ENCODE measurements around the gene DHRS13. TPM values are rescaled to one million over a fixed set of nuclear protein-coding genes. Genes with fewer than 3 reads are reported as not detected.
"Not testable (repeated sequence)": the region's sequence is repeated elsewhere in the genome, so short reads cannot be mapped to it uniquely, and the experiment has no call there.

The DHRS13 gene
- total RNA-seq, 1 experiment from 2014 or later = 12.3 TPM

DNA sequence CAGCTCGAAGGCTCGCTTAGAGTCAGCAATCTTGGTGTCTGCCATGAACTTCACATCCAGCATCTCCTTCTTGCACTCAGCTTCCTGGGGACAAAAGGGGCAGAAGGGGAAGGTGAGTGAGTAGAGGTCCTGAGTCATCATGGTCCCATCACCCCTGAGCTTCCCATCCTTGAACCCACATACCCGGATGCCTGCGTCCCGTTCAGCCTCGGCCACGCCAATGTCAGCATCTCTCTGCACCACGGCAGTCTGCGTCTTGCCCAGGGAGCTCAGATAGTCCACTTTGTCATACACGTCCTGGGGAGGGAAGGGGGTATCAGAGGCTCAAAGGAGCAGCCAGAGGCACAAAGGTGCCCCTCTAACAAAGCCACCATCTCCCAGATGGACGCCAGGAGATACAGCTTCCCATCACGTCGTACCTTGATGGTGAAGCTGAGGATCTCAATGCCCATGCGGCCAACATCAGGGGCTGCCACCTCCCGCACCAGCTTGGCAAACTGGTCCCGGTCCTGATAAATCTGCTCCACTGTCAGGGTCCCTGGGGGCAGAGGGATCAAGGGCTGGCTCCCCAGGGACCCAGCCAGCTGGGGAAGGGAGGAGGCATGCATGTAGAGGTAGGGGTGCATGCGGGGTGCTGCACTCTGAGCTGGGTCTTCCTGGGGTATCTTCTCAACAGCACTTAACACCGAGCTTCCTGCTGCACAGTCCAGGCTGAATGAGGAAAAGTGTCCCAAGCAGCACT lies 20.6 kb downstream of the DHRS13 start:
- no peak for DNase-seq (ENCODE audit: low spot score)

DNA sequence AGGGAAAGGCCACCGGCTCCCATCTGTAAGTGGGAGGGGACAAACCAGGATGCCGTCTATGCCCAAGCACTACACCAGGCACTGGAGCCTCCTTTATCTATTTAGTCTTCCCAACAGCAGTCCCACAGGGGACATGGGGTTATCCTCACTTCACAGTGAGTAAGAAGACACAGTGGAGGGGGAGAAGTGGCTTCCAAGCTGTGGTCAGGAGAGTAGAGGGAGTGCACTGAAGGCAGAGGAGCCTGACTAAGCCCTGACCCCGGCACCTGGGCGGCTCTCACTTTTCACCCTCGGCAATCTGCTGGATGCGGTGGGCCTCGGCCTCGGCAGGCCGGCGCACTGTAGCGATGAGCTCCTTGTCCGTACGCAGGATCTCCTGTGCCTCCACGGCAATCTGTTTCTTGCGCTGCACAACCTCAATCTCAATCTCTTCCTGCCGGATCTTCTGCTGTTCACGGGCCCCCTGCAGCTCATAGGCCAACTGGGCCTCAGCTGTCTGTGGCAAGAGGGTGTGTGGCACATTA lies 21.3 kb downstream of the DHRS13 start:
- DNase-seq (ENCODE audit: low spot score) = no peak

DNA sequence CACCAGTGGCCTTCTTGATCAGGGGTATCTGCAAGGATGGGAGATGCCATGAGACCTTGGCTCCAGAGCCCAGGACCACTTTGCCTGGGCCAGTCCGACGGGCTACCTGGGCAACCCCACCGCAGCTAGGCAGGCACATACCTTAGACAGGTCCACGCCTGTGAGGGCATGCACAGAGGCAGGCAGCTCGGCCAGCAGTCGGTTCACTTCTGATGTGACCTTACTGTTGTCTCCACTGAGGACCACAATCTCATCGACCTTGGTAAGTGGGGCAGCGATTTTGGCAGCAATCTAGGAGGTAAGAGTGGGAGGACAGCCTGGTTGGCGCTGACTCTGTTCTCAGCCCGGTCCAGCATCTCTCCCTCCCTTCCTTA lies 22.3 kb downstream of the DHRS13 start:
- no peak for DNase-seq (ENCODE audit: low spot score)

DNA sequence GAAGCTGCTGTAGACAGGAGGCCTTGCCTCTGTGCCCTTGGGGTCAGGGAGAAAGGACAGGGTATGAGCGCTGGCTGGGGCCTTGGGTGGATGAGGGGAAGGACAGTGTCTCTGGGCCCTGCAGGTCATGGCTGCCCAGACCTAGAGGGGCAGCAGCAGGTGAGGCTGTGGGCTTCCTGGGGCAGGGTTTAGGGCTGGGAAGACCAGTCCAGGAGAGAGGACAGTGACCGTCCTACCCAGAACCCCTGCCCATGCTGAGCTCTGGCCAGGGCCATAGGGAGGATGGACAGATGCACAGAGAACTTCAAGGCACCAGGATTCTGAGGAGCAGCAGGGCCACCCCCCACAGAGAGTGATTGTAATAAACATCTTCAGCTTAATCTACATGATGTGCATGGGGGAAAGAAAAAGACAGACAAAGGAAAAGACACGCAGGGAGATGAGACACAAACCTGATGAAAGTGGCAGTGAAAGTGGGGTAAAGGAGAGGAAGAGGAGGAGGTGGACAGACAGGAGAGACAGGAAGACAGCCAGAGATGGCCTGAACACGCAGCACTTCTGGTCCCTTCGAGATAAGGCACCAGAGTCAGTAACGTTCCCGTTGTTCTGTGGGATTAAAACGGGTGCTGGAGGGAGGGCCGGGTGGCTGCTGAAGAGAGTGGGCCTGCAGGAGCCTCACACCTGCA lies 22.9 kb downstream of the DHRS13 start:
- DNase-seq (ENCODE audit: low spot score) = no peak

DNA sequence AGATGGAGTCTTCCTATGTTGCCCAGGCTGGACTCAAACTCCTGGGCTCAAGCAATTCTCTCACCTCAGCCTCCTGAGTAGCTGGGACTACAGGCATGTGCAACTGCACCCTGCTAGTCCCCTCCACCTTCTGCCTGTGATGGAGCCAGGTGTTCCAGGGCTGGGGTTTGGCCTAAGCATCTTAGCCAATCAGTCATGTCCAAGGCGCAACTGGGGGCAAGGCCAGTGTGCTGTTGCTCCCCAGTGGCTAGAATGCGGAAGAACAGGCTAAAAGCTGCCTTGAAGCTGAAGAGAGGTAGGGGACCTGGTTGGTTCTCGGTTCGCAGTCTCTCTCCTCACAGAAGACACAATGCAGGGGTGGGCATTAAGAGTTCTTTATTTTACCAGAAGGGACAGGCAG lies 23.9 kb downstream of the DHRS13 start:
- DNase-seq (ENCODE audit: low spot score) = no peak

DNA sequence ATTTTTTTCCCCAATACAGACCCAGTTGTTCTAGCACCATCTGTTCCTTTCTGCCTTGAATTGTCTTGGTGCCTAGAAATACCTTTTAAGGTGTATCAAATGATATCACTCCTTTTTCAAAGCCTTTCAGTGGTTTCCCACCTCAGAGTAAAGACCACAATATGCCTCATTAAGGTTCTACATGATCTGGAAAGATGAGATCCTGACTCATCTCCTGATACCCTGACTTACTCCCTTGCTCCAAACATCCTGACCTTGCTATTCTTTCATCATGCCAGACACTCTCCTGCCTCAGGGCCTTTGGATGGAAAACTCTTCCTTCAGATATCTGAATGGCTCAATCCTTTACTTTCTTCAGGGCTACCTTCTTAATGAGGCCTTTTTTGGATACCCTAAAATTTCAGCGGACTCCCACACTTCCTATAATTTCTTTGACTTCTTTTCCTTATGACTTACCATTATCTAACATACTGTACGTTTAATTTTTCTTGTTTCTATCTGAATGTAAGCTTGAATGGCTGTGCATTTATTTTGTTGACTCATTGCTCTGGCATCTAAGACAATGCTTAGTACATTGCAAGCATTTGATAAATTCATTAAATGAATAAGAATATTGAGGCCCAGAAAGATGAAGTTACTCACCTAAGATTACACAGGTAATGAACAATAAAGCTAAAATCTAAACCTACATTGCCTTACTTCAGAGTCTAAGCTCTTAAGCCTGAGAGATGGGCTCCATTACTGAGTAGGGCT lies 24.5 kb downstream of the DHRS13 start:
- DNase-seq (ENCODE audit: low spot score) = no peak

DNA sequence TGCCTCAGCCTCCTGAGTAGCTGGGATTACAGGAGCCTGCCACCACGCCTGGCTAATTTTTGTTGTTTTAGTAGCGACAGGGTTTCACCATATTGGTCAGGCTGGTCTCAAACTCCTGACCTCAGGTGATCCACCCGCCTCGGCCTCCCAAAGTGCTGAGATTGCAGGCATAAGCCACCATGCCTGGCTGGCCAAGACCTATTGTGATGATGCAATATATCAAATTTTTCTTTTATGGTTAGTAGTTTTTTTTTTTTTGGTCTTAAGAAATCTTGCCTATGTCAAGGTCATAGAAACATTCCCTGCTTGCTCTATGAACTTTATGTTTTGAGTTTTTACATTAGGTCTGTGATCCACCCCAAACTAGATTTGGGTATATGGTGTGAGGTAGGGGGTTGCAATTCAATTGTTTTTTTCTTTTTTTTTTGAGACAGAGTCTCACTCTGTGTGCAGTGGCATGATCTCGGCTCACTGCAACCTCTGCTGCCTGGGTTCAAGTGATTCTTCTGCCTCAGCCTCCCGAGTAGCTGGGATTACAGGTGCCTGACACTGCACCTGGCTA lies 25.6 kb downstream of the DHRS13 start:
- DNase-seq (ENCODE audit: low spot score) = not testable (repeated sequence)

DNA sequence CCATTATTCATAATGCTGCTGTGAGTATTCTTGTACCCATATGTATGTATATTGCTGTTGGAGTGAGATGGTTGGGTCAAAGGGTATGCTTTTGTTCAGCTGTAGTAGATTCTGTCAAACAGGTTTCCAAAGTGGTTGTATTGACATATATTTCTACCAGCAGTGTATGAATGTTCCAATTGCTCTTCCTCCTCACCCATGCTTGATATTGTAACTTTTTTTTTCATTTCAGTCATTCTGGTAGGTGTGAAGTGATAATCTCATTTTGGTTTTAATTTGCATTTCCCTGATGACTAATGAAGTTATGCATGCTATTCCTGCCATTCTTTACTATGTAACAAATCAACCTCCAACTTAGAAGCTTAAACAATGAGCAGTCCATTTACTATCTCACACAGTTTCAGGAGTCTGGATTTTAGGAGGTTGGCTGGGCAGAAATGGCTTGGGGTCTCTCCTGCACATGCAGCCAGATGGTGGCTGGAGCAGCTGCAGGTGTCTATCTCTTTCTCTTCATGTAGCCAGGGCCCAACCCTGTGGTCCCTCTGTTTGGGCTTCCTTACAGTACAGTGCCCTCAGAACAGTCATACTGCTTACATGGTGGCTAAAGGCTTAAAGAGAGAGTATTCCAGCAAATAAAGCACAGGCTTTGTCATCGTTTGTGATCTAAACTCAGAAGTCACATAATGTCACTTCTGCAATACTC lies 26.9 kb downstream of the DHRS13 start:
- DNase-seq (ENCODE audit: low spot score) = no peak

DNA sequence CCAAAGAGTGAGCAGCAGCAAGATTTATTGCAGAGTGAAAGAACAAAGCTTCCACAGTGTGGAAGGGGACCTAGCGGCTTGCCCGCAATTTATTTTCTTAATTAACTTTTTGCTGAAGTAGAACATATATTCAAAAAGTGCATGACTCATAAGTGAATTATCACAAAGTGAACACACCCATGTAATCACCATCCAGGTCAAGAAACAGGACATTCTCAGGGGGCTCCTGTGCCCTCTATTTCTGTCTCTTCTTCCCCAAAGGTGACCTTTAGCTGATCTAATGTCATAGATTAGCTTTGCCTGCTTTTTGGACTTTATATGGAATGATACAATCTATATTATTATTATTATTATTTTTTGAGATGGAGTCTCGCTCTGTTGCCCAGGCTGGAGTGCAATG lies 28.1 kb downstream of the DHRS13 start:
- DNase-seq (ENCODE audit: low spot score) = no peak

DNA sequence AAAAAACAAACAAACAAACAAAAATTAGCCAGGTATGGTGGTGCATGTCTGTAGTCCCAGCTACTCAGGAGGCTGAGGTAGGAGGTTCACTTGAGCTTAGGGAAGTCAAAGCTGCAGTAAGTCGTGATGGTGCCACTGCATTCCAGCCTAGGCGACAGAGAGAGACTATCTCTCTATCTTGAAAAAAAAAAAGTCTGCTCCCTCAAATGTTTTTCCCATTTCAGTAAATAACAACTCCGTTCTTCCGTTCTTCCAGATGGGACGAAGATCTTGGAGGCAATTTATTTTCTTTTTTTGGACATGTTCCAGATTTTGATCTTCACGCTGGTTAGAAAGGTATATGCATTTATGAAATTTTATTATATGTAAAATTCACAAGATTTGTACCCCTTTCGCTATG lies 29.0 kb downstream of the DHRS13 start:
- no peak for DNase-seq (ENCODE audit: low spot score)

DNA sequence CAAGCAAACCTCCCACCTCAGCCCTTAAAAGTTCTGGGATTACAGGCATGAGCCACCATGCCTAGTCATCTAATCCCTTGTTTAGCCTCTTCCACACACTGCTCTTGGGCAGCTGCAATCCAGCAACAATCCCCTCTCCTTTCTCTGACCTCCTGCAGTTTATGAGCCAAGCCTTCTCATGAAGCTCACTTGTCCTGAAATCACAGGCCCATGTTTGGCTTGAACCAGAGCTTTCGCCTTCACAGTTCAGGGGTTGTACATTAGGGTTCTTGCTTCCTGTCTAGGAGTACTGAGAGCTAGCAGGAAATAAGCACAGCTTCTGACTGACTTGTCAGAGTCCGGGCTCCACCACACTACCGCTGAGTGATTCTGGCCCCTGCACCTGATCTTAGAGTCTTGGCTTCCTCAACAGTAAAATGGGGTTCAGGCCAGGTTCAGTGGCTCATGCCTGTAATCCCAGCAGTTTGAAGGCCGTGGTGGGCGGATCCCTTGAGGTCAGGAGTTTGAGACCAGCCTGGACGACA lies 31.8 kb downstream of the DHRS13 start:
- DNase-seq (ENCODE audit: low spot score) = no peak

DNA sequence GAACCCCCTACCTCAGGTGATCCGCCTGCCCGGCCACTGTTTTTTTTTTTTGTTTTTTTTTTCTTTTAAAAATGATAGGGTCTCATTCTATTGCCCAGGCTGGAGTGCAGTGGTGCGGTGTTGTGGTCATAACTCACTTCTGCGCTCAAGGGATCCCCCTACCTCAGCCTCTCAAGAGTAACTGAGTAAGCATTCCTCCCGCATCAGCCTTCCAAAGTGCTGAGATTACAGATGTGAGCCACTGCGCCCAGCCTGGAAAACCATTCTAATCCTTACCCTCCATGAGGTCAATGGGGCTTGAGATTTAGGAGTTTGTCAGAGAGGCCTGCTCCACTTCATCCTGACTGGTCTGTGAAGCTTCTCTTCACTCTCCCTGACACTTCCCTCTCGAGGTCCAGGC lies 35.6 kb downstream of the DHRS13 start:
- no peak for DNase-seq (ENCODE audit: low spot score)

DNA sequence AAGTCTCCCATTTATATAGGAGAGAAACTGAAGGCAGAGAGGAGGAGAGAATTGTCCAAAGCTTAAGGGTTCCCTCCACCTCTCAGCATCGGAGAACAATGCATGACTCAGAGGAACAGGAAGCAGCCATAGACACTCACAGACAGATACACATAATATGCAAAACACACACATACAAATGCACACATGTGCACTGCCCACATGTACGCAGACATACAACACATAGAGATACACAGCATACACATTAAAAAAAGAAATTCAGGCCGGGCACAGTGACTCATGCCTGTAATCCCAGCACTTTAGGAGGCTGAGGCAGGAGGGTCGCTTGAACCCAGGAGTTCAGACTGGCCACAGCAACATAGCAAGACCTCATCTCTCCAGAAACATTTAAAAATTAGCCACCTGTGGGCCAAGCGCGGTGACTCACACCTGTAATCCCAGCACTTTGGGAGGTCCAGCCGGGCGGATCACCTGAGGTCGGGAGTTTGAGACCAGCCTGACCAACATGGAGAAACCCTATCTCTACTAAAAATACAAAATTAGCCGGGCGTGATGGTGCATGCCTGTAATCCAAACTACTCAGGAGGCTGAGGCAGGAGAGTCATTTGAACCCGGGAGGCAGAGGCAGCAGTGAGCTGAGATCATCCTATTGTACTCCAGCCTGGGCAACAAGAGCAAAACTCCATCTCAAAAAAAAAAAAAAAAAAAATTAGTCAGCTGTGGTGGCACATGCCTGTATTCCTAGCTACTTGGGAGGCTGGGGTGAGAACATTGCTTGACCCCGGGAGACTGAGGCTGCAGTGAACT lies 36.7 kb downstream of the DHRS13 start:
- DNase-seq (ENCODE audit: low spot score) = no peak

DNA sequence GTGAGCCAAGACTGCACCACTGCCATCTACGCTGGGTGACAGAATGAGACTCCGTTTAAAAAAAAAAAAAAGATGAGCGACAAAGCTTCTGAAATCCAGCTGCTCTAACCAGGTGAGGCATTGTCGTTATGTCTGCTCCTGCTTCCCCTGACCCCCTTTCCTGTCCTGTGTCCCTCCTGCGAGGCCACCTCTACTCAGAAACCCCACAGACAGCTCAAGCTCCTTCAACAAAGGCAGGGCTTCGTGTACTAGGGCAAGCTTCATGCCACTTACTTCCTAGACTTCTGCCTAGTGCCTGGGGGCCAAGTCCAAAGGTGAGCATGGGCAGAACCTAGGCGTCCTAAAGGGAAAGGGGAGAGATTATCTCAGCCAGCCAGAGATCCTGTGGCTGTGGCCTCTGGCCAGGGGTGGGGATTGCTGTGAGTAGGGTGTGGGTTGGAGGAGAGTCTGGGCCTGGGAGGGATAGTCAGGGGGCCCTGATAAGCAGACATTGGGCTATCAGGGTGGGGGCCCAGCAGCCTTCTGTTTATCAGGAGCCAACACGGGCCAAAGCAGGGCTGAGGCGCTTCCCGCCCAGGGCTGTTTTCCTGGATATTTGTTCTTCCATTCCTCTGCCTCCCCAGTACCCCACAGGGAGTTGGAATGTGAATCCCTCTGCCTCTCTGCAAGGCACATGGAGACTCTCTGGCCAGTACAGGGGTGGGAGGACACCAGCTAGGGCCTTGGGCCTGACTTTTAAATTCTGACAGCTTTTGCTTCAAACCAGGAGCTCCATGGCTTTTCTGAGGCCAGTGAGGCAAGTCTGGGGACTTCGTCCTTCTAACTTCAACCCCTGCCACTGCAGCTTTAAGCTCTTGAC lies 37.7 kb downstream of the DHRS13 start:
- no peak for DNase-seq (ENCODE audit: low spot score)

DNA sequence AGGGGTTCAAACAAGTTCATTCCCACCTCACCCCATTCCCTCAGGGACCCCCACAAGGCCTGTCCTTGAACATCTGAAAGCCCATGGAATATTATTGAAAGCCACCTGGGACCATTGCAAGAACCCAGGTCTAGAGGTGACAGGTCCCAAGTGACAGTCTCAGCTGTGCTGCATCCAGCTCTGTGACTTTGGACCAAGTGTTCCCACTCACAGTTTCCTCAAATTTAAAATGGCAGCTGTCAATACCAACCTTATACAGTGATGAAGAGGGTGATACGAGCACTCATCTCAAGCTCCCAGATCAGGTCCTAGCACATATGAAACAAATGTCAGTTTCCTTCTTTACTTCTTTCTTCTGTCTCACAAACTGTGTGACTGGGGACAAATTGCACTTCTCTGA lies 38.9 kb downstream of the DHRS13 start:
- DNase-seq (ENCODE audit: low spot score) = no peak

DNA sequence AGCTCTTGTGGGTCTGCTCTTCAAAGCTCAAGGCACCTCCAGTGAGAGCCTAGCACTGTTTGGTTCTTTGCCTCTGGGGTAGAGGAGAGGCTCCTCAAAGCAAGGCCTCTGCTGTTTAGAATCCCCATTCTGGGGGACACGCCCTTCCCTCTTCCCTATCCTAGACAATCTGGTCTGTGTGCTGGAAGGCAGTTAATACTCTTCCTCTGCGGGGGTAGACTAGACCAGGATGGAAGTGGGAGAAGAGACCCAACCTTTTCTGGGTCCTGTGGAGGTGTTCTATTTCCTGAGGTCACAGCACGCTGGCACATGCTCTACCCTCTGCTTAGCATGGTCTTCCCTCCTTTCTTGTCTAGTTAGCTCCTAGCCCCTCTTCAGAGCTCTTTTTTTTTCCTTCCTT lies 40.3 kb downstream of the DHRS13 start:
- DNase-seq (ENCODE audit: low spot score) = no peak

DNA sequence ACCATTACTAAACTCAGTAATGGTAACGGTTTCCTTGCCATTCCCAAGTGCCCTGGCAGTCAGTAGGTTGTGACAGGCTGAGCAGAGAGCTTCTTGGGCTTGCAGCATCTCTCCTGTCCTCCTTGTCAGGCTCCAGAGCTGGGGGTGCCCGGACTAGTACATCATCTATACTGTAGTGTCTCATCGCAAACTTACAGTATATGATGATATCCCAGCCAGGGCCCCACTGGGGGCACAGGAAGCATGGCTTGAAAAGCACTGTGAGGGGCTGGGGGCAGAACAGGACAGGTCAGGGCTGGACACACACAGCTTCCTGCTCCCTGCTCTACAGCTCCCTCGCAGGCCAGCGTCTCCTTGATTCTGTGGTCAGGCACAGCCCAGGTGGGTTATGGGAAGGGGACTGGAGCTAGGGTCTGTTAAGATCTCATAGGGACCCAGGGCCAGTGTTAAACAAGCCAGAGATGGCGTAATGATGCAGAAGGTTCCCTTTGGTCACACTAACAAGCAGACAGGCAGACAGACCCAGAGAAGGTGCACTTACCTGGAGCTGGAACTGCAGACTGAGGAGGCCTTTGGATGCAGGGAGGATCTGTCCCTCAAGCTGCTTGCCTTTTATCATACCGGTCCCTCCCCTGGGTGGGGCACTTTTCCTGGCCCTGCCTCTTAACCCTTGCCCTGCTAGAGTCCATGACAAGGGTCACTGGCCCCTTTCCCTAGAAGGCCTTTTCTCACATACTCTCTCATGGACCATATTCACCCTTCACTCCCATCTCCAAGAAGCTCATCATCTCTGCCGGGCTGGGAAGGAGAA lies 41.3 kb downstream of the DHRS13 start:
- DNase-seq (ENCODE audit: low spot score) = no peak

DNA sequence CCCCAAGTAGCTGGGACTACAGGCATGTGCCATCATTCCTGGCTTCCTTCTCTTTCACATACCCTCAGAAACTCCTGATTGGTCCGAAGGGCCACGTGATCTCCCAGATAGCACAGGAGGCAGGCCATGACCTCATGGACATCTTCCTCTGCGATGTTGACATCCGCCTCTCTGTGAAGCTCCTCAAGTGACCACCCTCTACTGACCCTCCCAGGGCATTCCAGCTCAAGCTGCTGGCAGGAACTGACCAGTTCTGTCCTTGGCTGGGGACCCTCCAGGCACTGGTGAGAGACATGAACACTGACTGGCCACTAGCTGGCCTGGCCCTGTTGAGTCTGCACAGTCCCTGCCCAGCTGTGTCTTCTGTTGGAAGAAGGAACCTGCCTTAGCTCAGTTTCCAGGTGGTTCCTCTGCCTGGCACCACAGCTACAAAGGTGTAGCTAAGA lies 42.5 kb downstream of the DHRS13 start:
- DNase-seq (ENCODE audit: low spot score) = no peak

Data from H4 (cell line).